ENCODE results near the gene TMIGD2.

TMIGD2 gene

DNA sequence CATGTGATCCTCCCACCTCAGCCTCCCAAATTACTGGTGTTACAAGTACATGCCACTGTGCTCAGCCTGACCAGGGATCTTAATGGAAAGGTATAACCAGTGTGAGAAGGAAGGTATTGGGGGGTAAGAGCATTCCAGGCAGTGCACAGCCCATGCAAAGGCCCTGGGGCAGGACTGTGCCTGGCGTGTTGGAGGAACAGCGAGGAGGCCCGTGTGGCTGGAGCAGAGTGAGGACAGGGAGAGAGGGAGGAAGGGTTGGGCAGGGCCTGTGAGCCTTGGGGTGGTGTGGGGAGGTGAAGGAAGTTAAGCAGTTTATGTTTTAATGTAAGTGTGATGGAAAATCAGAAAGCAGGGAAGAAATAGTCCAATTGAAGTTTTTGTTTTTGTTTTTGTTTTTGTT, 1.6 kb downstream of the TMIGD2 start:
- no peak for TF ChIP-seq SIN3A (IDR thresholded peaks at IDR 0.05; ENCODE audit: borderline replicate concordance, insufficient read depth, low read length)
- TF ChIP-seq, protein P1, sequence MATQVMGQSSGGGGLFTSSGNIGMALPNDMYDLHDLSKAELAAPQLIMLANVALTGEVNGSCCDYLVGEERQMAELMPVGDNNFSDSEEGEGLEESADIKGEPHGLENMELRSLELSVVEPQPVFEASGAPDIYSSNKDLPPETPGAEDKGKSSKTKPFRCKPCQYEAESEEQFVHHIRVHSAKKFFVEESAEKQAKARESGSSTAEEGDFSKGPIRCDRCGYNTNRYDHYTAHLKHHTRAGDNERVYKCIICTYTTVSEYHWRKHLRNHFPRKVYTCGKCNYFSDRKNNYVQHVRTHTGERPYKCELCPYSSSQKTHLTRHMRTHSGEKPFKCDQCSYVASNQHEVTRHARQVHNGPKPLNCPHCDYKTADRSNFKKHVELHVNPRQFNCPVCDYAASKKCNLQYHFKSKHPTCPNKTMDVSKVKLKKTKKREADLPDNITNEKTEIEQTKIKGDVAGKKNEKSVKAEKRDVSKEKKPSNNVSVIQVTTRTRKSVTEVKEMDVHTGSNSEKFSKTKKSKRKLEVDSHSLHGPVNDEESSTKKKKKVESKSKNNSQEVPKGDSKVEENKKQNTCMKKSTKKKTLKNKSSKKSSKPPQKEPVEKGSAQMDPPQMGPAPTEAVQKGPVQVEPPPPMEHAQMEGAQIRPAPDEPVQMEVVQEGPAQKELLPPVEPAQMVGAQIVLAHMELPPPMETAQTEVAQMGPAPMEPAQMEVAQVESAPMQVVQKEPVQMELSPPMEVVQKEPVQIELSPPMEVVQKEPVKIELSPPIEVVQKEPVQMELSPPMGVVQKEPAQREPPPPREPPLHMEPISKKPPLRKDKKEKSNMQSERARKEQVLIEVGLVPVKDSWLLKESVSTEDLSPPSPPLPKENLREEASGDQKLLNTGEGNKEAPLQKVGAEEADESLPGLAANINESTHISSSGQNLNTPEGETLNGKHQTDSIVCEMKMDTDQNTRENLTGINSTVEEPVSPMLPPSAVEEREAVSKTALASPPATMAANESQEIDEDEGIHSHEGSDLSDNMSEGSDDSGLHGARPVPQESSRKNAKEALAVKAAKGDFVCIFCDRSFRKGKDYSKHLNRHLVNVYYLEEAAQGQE (IDR thresholded peaks at IDR 0.05; ENCODE audit: insufficient read depth in 1 of 2, low read depth in 2 of 2, low read length in 2 of 2), result no peak
- no peak for TF ChIP-seq POLR2AphosphoS5 (IDR thresholded peaks at IDR 0.05; ENCODE audit: low read depth, low read length)
- no peak for TF ChIP-seq FOXP2 (optimal IDR thresholded peaks at IDR 0.05; ENCODE audit: borderline replicate concordance, extremely low read depth, extremely low read length, insufficient read depth)
- no peak for TF ChIP-seq TAF1 (IDR thresholded peaks at IDR 0.05; ENCODE audit: borderline replicate concordance, insufficient read depth, low read length)

DNA sequence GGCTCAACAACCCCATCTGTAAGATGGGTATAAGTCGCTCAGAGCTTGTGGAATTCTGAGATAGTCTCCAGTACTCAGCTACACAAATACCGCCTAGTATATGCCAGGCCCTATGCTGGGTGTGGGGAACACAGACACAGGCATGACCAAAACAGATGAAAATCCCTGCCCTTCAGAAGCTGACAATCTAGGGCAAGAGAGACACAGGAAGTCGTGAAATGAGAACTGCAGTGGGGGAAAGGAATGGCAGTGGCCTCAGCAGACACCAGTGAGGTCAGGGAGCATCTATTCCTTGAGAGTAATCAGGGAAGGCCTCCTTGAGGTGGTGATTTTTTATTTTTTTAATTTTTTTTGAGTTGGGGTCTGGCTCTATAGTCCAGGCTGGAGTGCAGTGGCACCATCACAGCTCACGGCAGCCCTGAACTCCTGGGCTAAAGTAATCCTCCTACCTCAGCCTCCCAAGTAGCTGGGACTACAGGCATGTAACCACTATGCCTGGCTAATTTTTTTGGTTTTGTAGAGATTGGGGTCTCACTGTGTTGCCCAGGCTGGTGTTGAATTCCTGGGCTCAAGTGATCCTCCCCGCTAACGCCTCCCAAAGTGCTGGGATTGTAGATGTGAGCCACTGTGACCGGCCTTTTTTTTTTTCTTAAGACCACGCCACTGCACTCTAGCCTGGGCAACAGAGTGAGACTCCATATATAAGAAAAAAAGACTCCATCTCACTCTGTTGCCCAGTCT, 3.2 kb downstream of the TMIGD2 start:
- TF ChIP-seq FOXP2 (optimal IDR thresholded peaks at IDR 0.05; ENCODE audit: borderline replicate concordance, extremely low read depth, extremely low read length, insufficient read depth) (no peak), POLR2AphosphoS5 (IDR thresholded peaks at IDR 0.05; ENCODE audit: low read depth, low read length) (no peak), TAF1 (IDR thresholded peaks at IDR 0.05; ENCODE audit: borderline replicate concordance, insufficient read depth, low read length) (no peak), SIN3A (IDR thresholded peaks at IDR 0.05; ENCODE audit: borderline replicate concordance, insufficient read depth, low read length) (no peak)
- TF ChIP-seq, protein P1 (IDR thresholded peaks at IDR 0.05; ENCODE audit: insufficient read depth in 1 of 2, low read depth in 2 of 2, low read length in 2 of 2), result no peak

DNA sequence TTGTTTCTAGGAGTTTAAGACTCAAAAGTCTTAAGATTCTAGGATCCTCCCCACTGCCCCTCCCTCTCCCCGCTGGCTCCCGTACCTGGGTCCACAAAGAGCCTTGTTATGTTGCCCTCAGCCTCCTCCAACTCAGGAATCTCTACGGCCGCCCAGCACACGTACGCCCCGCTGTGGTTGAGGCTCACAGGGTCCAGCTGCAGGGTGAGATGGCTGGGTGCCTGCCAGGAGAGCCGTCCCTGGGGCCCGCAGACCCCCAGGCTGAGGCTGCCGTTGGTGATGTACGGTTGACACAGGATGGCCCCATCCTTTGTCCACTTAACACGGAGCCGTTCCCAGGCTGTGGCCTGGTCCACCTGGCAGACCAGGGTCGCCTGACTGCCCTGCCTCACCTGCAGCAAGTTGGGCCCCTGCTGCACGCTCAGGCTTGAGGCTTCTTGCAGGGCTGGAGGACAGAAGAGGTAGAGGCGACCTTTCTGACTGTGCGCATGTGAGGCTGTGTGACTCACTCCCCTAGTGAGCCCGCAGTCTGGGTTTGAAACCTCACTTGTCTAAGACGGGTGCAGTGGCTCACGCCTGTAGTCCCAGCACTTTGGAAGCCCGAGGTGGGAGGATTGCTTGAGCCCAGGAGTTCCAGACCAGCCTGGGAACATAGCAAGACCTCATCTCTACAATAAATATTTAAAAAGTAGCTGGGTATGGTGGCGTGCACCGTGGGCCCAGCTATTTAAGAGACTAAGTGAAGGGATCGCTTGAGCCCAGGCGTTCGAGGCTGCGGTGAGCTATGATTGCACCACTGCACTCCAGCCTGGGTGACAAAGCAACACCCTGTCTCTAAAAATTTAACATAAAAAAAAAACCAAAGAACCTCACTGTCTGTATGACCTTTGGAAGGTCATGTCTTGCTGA, 4.0 kb downstream of the TMIGD2 start:
- TF ChIP-seq FOXP2 (optimal IDR thresholded peaks at IDR 0.05; ENCODE audit: borderline replicate concordance, extremely low read depth, extremely low read length, insufficient read depth) (no peak), SIN3A (IDR thresholded peaks at IDR 0.05; ENCODE audit: borderline replicate concordance, insufficient read depth, low read length) (no peak), TAF1 (IDR thresholded peaks at IDR 0.05; ENCODE audit: borderline replicate concordance, insufficient read depth, low read length) (no peak), POLR2AphosphoS5 (IDR thresholded peaks at IDR 0.05; ENCODE audit: low read depth, low read length) (no peak)
- TF ChIP-seq, protein P1 (IDR thresholded peaks at IDR 0.05; ENCODE audit: insufficient read depth in 1 of 2, low read depth in 2 of 2, low read length in 2 of 2), result no peak

DNA sequence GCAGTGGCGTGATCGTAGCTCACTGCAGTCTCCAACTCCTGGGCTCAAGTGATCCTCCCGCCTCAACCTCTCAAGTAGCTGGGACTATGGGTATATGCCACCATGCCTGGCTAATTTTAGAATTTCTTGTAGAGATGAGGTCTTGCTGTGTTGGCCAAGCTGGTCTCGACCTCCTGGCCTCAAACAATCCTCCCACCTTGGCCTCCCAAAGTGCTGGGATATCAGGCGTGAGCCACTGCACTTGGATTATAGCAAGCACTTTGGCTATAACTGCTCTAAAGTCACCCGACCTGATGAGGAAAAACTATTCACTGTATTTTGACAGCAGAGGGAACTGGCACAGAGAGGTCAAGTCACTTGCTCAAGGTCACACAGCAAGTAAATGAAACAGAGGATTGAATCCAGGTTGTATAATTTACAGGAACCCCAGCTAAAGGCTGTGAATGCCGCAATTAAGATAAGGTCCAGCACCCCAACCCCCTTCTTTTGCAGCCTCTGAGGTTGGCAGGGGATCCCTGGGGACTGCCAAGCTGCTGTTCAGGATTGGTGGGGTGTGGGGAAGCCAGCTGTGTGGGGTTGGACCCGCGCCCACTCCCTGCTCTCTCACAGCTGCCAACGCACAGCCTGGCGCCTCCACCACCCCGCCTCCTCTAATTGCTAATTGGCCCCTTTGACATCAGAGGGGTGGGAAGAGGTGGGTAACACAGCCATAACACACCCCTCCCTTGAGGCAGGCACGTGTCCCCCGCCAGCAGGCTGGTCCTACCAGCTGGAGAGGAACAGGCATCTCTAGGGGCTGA, 6.0 kb downstream of the TMIGD2 start:
- no peak for TF ChIP-seq SIN3A (IDR thresholded peaks at IDR 0.05; ENCODE audit: borderline replicate concordance, insufficient read depth, low read length)
- TF ChIP-seq TAF1 (IDR thresholded peaks at IDR 0.05; ENCODE audit: borderline replicate concordance, insufficient read depth, low read length), result no peak
- TF ChIP-seq, protein P1 (IDR thresholded peaks at IDR 0.05; ENCODE audit: insufficient read depth in 1 of 2, low read depth in 2 of 2, low read length in 2 of 2), result no peak
- no peak for TF ChIP-seq POLR2AphosphoS5 (IDR thresholded peaks at IDR 0.05; ENCODE audit: low read depth, low read length)
- TF ChIP-seq FOXP2 (optimal IDR thresholded peaks at IDR 0.05; ENCODE audit: borderline replicate concordance, extremely low read depth, extremely low read length, insufficient read depth), result no peak

Measured in PFSK-1 (cell line).